Hematopoietic multipotent progenitor cell treated with erythropoietin and hydrocortisone succinate and interleukin-3 and kit ligand, for 17 days (in vitro differentiated cells): ENCODE data around the gene RPL29.

ENCODE experiments used
- DNase-seq: peaks from one replicate; pipeline ENCODE4 v3.0.0-alpha.2; 2015; ENCODE audit warnings: low spot score

Gene RPL29

DNA sequence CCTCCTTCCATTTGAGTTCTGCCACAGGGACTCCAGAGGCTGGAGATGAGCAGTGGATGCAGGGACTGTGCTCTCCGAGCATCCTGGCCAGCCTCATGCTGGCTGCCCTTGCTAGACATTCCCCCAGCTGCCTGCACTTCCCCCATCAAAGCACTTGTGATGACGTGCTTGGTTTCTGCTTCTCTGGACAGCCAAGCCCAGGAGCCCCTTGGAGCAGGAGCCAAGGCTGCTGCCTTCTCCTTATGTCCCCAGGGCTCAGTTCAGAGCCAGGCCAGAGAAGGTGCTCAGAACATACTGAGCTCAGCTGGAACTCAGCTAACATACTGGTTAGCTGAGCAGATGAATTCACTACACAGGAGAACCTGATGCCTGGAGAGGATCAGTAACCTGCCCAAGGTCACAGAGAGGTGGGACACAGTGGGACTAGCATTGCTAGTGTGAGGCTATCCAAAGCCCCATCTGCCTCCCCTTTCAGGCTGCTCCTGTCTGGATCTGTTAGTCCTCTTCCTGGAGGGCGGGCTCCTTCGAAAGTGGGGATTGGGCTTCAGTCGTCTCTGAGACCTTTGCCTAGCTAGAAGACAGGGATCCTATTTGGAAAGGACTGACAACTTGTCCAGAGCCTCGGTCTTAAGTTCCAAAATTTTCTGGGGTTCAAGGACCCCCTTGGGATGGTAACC is 32.7 kb downstream of the RPL29 start:
- DNase-seq = no peak

DNA sequence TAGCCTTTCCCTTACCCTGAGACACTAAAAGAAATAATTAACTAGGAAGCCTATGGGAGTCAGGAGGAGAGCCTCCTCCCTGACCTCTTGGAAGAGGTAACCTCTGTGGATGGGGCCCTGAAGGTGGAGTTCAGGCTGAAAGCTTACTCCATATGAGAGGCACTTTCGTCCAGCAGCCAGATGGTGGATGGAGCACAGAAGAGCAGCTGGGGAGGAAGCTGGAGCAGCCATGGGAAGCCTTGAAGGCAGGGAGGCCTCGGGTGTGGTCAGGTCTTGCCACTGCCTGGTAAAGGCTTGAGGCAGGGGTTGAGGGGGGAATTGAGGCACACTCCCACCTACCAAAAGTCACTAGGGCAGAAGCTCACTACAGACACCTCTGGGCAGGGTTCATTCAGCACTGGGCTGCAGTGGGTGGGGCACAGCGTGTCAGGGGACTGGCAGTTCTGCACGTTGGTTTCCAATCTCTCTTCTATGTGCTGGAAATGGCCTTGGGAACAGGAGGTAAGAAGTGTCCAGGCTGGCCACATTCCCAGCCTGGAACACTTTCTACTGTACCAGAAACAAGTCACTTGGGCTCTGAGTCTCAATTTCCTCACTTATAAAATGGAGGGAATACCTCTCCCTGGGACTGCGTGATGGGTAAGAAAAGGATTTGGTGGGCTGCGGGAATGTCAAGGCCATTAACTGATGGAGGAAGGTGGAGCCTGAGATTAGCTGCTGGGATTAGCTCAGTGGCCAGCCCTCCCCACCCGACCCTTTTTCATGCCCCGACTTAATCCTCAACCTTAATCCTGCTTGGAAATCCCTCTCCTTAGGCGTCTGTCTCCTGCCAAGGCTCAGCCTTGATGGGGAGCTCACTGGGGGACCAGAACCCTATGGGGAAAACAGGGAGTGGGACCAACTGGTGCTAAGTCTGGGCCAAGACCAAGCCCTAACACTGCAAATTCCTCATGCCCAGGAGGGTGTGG is 33.8 kb downstream of the RPL29 start:
- no peak for DNase-seq

DNA sequence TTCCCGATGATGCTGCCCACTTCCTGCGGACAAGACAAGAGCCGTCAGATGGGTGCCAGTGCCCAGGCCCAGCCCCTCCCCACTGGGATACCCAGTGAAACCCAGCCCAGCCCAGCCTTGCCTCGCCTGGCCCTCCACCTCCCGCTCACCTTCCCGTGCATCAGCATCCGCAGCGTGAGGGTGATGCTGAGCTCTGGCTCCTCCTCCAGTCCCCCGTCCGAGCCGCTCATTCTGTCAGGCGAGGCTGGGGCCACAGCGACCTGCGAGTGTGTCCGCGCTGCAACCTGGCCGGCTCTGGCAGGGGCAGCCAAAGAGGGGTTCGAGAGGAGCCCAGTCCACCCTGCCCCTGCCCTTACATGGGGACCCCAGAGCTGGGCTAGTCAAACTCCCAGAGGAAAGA is 34.7 kb downstream of the RPL29 start:
- DNase-seq = no peak

DNA sequence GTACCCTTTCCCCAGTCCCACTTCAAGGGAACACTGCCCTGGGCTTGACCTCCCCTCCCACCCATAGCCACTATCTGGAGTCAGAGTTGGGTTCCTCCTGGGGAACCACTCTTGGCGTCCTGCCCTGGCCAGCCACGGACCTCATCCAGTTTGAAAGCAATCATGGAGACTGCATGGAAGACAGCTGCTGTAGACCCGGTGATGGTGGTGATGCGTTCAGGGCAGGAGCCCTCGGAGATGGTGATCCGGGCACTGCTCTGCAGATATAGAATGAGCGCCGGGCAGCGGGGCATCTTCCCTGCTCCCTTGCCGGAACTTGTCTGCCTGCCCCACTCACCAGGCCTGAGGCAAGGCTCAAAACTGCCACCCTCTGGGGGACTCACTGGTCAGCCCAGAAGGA is 35.3 kb downstream of the RPL29 start:
- DNase-seq = no peak

DNA sequence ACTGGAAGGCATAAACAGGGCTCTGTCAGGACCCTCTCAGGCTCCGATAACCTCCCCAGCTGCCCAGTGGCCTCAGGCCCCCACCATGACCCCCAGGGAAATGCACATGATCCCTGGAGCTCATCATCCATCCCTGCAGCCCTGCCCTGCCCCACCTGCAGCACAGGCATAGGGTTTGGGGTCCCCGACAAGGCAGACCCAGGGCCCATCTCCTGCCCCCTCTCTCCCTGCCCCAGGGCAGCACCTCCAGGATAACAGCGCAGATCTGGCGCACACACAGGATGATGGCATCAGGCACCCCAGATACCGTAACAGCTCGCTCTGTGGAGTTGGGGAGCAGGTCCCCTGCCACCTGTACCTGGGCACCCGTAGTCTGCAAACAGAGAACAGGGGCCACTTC is 36.0 kb downstream of the RPL29 start:
- no peak for DNase-seq

DNA sequence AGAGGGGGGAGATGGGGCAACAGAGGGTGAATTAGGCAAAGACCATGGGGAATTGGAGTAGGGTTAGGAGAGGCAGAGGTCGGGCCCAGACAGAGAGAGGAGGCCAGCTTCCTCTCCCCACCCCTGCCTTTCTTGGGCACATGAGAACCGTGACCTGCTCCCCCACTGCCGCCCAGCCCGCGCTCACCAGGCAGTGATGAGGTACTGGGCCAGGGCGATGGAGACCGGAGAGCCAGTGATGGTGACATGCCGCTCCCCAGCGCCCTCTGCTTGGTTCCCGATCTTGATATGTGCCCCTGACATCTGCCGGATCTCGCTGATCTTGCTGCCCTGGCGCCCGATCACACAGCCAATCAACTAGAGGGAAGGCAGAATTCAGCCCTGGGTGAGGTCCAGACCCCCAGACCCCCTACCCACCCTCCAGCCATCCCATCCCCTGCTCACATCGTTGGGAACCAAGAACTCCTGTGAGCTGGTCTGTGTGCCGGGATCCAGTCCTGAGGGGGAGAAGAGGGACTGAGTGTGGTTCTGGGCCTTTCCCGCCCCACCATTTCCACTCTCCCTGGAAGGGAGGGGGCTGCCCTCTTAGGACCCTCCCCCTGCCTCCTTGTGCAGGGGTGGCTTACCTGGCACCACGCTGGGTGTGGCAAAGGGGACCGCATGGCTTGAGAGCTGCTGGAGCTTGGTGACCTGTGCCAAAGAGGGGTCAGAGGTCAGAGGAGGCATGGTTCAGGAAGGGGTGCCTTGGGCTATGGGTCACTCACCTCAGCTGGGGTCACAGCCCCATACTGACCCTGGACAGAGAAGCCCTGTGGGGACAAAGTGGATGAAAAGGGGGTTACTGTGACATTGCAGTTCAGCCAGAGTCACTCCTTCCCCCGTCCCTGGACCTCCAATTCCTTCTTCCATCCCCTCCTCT is 36.8 kb downstream of the RPL29 start:
- no peak for DNase-seq

DNA sequence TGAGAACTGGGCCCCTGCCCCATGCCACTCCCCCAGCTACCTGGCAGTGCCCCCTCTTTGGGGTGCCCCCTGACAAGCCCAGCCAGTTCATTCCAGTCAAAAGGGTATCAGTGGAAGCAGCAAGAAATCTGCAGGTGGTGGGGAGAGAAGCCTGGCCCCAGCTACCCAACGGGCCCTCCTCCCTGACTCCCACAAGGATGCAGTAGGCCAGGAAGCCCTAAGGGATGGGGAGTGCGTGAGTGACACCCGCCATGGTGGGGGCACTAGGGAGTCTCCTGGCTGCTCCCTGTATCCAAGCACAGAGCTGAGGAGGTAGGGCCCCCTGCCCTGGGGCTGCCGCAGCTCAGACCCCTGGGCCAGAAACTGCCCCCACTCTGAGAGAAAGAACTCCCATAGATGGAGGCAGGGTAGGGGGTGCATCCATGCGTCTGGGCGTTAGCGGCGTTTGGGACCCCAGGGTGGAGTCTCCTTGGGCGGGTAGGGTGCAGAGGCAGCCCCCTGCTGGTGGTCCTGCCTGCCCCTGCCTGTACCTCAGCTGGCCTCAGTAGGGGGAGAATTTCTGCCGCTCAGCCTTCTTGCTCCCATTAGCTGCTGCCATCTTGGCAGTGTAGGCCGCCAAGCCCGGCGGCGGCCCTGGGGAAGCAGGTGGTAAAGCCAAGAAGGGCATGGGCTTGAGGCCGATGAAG is 38.0 kb downstream of the RPL29 start:
- DNase-seq = no peak

DNA sequence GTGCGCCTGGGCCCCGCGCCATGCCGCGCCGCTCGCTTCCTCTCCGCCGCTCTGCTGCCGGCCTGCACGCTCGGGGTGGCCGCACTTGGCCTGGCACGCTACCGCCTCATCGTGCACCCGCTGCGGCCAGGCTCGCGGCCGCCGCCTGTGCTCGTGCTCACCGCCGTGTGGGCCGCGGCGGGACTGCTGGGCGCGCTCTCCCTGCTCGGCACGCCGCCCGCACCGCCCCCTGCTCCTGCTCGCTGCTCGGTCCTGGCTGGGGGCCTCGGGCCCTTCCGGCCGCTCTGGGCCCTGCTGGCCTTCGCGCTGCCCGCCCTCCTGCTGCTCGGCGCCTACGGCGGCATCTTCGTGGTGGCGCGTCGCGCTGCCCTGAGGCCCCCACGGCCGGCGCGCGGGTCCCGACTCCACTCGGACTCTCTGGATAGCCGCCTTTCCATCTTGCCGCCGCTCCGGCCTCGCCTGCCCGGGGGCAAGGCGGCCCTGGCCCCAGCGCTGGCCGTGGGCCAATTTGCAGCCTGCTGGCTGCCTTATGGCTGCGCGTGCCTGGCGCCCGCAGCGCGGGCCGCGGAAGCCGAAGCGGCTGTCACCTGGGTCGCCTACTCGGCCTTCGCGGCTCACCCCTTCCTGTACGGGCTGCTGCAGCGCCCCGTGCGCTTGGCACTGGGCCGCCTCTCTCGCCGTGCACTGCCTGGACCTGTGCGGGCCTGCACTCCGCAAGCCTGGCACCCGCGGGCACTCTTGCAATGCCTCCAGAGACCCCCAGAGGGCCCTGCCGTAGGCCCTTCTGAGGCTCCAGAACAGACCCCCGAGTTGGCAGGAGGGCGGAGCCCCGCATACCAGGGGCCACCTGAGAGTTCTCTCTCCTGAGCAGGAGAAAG is 39.6 kb downstream of the RPL29 start:
- DNase-seq = no peak

DNA sequence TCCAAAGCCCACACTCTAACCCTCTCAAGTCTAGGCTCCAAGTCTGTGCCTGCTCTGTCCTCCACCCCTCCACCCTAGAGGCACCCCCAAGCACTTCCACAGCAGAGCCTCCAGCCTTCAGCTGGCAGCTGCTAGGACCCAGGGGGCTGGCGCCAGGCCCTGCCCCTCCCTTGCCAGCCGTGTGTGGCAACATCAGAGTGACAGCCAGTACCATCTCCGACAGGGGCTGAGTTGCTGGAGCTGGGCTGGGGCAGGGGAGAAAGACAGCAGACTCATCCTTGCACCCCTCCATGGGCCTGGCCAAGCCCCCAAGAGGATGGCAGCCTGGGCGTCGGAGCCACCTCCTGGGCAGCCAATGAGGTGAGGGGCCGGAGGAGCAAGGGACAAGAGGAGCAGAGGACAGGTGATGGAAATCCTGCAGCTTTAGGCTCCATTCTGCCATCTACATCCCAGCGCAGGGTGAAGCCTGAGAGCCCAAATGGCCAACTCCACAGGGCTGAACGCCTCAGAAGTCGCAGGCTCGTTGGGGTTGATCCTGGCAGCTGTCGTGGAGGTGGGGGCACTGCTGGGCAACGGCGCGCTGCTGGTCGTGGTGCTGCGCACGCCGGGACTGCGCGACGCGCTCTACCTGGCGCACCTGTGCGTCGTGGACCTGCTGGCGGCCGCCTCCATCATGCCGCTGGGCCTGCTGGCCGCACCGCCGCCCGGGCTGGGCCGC is 40.4 kb downstream of the RPL29 start, which contains the start of gene GPR62:
Gene GPR62 (plus strand): TSS at position 207 of the 718 bp plus-strand sequence. CDS start 272 bp downstream, at position 479.
- DNase-seq = no peak

DNA sequence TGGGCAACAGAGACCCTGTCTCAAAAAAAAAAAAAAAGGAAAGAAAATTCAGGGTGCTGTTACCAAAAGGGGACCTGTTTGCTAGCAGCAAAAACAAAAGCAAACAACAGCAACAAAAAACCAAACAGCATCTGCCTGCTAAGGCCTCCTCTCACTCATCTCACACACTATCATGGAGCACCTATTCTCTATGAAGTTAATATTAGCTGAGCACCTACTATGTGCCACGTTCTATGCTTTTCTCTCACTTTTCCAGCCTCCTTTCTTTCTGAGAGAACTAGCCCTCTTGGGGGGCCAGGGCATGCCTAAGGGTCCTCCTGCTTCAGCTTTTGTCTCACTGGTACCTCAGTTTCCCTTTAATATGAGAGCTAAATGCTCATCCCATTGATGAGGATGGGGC is 41.0 kb downstream of the RPL29 start:
- no peak for DNase-seq

DNA sequence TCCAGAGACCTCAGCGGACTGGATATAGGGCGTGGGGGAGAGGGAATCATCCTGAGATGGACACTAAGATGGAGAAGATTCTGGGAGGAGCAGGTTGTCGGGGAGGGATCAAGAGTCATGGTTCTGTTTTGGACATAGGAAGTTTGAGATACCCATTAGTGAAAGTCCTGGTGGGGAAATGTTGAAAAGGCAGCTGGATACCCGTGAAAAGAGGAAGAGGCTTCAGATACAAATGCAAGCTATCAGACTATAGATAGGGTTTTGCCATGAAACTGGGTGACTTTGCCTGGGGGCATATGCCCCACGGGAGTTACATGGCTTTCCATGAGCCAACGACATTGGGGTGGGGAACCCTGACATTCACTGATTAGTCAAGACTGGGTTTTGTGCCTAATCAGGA is 41.6 kb downstream of the RPL29 start:
- DNase-seq = no peak

DNA sequence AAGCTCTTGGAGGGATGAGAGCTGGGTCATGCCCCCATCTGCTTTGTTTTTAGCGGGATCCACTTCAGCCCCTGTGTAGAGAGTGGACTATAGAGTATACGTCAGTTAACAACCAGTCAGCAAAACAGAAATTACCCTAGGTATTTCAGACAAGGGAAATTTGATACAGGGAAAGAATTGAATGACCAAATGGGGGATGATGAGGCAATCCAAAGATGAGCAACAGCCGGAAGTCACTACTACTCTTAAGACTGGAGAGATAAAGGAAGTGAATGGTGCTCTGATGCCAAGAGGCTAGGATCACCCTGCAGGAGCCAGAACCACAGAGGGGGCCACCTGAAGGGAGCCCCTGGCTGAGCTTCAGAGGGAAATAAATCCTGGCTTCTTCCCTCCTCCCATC is 42.2 kb downstream of the RPL29 start:
- no peak for DNase-seq

DNA sequence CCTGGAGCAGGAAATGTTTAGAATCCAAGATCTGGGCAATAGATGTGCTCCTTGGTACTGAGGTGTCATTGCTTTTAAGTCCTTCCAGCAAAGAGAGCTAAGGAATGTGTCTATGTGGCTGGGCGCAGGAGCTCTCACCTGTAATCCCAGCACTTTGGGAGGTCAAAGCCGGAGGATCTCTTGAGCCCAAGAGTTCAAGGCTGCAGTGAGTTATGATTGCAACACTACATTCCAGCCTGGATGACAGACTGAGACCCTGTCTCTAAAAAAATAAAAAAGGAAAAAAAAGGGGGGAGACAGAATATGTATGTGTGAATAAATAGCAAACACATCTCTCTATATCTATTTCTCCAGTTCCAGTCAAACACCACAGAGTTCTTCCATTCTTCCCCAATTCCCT is 44.8 kb downstream of the RPL29 start:
- no peak for DNase-seq

DNA sequence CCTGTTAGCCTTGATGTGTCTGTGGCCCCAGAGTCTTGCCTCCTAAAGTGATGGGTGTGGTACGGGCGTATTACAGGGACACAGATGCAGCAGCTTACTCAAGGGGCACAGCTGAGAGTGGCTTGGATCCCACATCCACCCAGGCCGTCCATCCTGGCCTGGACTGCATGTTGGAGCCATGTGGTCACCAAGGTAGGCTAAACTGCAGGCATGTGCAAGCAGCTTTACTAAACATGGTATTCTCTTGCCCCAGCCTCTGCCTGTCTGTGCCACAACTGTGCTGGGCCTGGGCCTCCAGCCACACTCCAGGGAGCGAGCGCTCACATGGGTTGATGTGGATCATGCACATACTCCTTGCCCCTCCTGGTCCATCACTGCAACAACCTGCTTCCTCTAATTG is 46.6 kb downstream of the RPL29 start:
- no peak for DNase-seq

DNA sequence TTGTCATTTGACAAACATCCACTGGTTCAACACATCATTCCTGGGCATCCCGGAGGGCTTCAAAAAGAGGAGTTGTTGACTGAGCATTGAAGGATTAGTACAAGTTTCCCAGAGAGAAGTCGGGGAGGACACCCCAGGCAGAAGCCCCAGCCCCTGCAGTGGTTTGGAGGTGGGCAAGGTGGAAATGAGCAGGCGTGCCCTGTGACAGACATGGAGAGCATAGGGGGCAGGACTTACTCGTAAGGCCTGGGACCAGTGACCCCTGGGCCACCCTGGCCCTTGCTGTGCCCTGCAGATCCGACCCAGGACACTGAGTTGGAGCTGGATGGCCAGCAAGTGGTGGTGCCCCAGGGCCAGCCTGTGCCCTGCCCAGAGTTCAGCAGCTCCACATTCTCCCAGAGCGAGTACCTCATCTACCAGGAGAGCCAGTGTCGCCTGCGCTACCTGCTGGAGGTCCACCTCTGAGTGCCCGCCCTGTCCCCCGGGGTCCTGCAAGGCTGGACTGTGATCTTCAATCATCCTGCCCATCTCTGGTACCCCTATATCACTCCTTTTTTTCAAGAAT is 47.6 kb downstream of the RPL29 start:
- no peak for DNase-seq

DNA sequence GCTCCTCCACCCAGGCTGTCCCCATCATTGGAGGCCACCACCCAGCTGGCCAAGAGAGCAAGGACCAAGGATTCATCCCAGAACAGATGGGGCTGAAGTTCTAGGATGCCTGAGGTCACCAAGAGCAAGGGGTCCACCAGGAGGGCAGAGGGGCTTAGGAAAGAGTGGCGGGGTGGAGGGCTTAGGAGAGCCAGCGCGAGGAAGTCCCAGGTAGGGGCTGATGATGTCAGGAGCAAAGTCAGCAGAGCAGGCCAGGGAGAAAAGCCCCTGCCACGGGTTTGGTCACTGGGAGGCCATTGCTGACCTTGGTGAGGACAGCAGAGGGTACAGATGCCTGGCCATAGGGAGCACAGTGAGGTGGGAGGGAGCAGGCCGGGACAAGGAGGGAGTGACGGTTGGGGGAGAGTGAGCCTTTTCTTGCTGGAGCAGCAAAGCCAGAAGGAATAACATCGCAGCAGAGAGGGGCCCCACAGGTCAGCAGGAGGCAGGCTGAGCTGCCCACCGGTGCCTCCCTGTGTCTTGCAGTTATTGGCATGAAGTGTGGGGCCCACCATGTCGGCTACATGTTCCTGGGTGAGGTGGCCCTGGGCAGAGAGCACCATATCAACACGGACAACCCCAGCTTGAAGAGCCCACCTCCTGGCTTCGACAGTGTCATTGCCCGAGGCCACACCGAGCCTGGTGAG is 48.3 kb downstream of the RPL29 start:
- DNase-seq = no peak

DNA sequence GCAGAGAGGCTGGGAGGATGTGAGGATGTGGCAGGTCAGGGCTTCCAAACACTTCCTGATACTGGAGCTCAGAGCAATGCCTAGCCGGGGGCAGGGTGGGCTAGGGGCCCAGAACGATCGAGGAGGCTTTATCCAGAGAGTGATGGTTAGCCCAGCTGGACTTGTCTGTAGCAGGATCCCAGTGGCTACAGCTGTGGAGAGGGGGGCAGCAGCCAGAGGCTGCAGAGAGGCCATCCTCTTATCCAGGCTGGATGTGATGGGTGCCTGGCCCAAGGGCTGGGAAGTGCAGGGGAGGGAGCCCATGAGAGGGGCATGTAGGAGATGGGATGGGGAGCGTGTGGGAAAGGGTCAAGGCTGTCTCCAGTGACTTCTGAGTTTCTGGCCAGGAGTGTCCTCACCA is 48.9 kb downstream of the RPL29 start:
- no peak for DNase-seq

DNA sequence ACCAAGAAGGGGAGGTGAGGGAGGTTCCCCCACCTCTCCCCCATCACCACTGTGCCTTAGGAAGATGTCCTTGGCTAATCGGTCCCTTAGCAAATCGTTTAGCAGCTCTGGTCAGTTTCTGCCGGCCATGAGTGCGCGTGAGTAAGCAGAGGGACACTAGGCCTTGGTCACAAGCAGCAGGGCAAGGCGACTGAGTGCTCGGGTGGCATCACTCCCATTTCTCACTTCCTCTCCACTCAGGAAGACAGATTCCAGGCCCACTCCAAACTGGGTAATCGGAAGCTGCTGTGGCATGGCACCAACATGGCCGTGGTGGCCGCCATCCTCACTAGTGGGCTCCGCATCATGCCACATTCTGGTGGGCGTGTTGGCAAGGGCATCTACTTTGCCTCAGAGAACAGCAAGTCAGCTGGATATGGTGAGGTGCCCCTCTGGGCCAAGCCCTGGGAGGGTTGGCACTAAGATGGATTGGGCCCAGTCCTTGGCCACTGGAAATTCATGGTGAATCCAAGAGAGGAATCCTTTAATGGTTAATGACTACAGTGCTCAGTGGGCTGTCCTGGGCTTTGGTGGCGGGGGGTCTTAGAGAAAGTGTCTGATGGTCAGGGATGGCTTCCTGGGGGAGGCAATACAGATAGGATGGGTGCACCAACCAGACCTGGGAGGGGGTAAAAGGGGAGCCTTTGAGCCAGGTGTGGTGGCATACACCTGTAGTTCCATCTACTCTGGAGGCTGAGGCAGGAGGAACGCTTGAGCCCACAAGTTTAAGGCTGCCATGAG is 49.6 kb downstream of the RPL29 start:
- no peak for DNase-seq
